Measurements from ENCODE around the gene C1QTNF3. TPM values are rescaled to one million over a fixed set of nuclear protein-coding genes. Genes with fewer than 3 reads are reported as not detected.

C1QTNF3 gene
- total and polyA plus RNA-seq, 10 donors, result 2.7 to 10.7 (median 6.4) TPM

- TF ChIP-seq, protein P1, sequence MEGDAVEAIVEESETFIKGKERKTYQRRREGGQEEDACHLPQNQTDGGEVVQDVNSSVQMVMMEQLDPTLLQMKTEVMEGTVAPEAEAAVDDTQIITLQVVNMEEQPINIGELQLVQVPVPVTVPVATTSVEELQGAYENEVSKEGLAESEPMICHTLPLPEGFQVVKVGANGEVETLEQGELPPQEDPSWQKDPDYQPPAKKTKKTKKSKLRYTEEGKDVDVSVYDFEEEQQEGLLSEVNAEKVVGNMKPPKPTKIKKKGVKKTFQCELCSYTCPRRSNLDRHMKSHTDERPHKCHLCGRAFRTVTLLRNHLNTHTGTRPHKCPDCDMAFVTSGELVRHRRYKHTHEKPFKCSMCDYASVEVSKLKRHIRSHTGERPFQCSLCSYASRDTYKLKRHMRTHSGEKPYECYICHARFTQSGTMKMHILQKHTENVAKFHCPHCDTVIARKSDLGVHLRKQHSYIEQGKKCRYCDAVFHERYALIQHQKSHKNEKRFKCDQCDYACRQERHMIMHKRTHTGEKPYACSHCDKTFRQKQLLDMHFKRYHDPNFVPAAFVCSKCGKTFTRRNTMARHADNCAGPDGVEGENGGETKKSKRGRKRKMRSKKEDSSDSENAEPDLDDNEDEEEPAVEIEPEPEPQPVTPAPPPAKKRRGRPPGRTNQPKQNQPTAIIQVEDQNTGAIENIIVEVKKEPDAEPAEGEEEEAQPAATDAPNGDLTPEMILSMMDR (IDR thresholded peaks at IDR 0.05 in 8 of 11, conservative IDR thresholded peaks at IDR 0.05 in 3 of 11), result no peak
- no peak for TF ChIP-seq POLR2A (IDR thresholded peaks at IDR 0.05)
- TF ChIP-seq POLR2AphosphoS5 (IDR thresholded peaks at IDR 0.05), result no peak
- Histone ChIP-seq H3K36me3 (peaks cover 0 to 27% (median 0%) of the 10 kb centered on the region in 6 donors), H3K4me3 (no peak overlapping the region), H3K27me3 (replicated peaks in 1 of 7) (no peaks in the 10 kb centered on the region), H3K4me1 (no peaks in the 10 kb centered on the region), H3K27ac (no peak overlapping the region), H3K9me3 (no peaks in the 10 kb centered on the region)
- intact Hi-C loops (cut with DNase I; ENCODE audit: low total_unique reads), result no loop called here
- DNase-seq, result no peak
- 75 to 86% (median 82%) methylated on average over 5 of the region's 5 CpGs for WGBS, 5 donors
Measured at GRCh38 chr5:34016222-34016621, 26.8 kb downstream of the C1QTNF3 start.

- DNase-seq, result no peak
- no peaks in the 10 kb centered on the region for H3K27me3 ChIP-seq (replicated peaks in 1 of 7)
- no peaks in the 10 kb centered on the region for H3K9me3 ChIP-seq
- no peak overlapping the region for H3K27ac ChIP-seq
- intact Hi-C loops (cut with DNase I; ENCODE audit: low total_unique reads), result no loop called here
- H3K4me1 ChIP-seq, result no peaks in the 10 kb centered on the region
- 84 to 94% (median 93%) methylated on average over 4 of the region's 4 CpGs for WGBS, 5 donors
- no peak overlapping the region for H3K4me3 ChIP-seq
- peaks cover 0 to 20% (median 0%) of the 10 kb centered on the region in 6 donors for H3K36me3 ChIP-seq
- TF ChIP-seq POLR2AphosphoS5 (IDR thresholded peaks at IDR 0.05) (no peak), POLR2A (IDR thresholded peaks at IDR 0.05) (no peak)
- TF ChIP-seq, protein P1 (IDR thresholded peaks at IDR 0.05 in 8 of 11, conservative IDR thresholded peaks at IDR 0.05 in 3 of 11), result no peak
Measured at GRCh38 chr5:34015120-34015822, 27.7 kb downstream of the C1QTNF3 start.

GRCh38 chr5:34014626-34015025 is 28.4 kb downstream of the C1QTNF3 start:
- 94 to 99% (median 95%) methylated on average over 2 of the region's 2 CpGs for WGBS, 5 donors
- Histone ChIP-seq H3K27ac (no peak overlapping the region), H3K27me3 (replicated peaks in 1 of 7) (no peaks in the 10 kb centered on the region), H3K4me3 (no peak overlapping the region), H3K36me3 (peaks cover 0 to 14% (median 0%) of the 10 kb centered on the region in 6 donors), H3K4me1 (no peaks in the 10 kb centered on the region), H3K9me3 (no peaks in the 10 kb centered on the region)
- no peak for DNase-seq
- intact Hi-C loops (cut with DNase I; ENCODE audit: low total_unique reads), result no loop called here
- TF ChIP-seq POLR2AphosphoS5 (IDR thresholded peaks at IDR 0.05) (no peak), POLR2A (IDR thresholded peaks at IDR 0.05) (no peak)
- TF ChIP-seq, protein P1 (IDR thresholded peaks at IDR 0.05 in 8 of 11, conservative IDR thresholded peaks at IDR 0.05 in 3 of 11), result no peak

GRCh38 chr5:34013547-34013946 is 29.5 kb downstream of the C1QTNF3 start:
- no peak for DNase-seq
- peaks cover 0 to 9% (median 7%) of the 10 kb centered on the region in 6 donors for H3K4me1 ChIP-seq
- intact Hi-C loops (cut with DNase I; ENCODE audit: low total_unique reads), result no loop called here
- 76 to 90% (median 85%) methylated on average over 3 of the region's 3 CpGs for WGBS, 5 donors
- TF ChIP-seq POLR2A (IDR thresholded peaks at IDR 0.05), result no peak
- TF ChIP-seq, protein P1 (IDR thresholded peaks at IDR 0.05 in 8 of 11, conservative IDR thresholded peaks at IDR 0.05 in 3 of 11), result no peak
- no peak for TF ChIP-seq POLR2AphosphoS5 (IDR thresholded peaks at IDR 0.05)
- H3K4me3 ChIP-seq, result no peak overlapping the region
- no peaks in the 10 kb centered on the region for H3K27me3 ChIP-seq (replicated peaks in 1 of 7)
- no peaks in the 10 kb centered on the region for H3K9me3 ChIP-seq
- peaks cover 0 to 3% (median 0%) of the 10 kb centered on the region in 6 donors for H3K36me3 ChIP-seq
- no peak overlapping the region for H3K27ac ChIP-seq
